Suppressor macrophage treated with lipopolysaccharide for 1 hour (primary cell): Measurements from ENCODE around the gene IFITM2.
A peak's percentile ranks its signal among the peaks of the same experiment; 100 is the strongest.
"Not testable (repeated sequence)": the region's sequence is repeated elsewhere in the genome, so short reads cannot be mapped to it uniquely, and the experiment has no call there.

Source experiments
- DNase-seq, 3 donors: peaks; one replicate each; pipeline ENCODE4 v3.0.0-alpha.2; 2020 to 2022

Gene IFITM2

GRCh38 chr11:281486-282161, 26.0 kb upstream of the IFITM2 start:
- DNase-seq = no peak

- DNase-seq = no peak
Observed at GRCh38 chr11:282171-282570, 25.4 kb upstream of the IFITM2 start.

GRCh38 chr11:282630-283360, 24.8 kb upstream of the IFITM2 start:
- DNase-seq = no peak

GRCh38 chr11:283405-284104, 24.1 kb upstream of the IFITM2 start:
- no peak for DNase-seq

- DNase-seq = no peak
Observed at GRCh38 chr11:284105-285020, 23.3 kb upstream of the IFITM2 start.

DNA sequence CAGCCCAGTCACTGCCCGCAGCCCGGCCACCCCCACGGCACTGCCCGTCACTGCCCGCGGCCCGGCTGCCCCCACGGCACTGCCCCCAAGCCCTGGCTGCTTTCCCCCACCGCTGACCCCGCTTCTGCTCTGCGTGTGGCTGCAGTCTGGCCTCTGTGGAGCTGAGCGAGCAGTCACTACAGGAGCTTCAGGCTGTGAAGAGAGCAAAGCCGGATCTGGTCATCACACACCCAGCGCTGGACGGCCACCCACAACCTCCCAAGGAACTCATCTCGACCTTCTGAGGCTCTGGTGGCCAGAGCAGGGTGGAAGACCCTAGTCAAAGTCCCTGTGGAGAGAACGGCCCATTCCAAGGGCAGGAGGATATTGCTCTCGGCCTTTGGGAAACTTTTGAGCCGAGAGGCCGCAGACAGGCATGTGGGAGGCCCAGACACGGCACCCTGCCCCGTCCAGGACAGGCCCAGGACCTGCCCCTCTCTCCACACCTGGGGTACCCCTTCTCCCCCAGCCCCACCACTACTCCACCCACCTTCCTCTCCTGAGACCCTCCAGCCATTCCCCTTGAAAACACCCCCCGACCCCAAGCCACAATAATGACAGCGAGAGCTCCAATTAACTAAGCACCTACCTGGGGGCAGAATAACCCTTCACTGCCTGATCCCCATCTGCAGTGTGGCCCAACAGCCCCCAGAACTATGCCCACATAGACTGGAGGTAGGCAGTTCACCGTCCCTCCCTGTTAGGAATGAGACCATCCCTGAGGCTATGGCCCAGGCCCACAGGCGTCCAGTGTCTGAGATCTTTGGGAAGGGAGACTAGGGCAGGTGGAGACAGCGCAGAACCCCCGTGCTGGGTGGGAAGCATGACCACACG, 22.4 kb upstream of the IFITM2 start:
- DNase-seq = no peak

DNA sequence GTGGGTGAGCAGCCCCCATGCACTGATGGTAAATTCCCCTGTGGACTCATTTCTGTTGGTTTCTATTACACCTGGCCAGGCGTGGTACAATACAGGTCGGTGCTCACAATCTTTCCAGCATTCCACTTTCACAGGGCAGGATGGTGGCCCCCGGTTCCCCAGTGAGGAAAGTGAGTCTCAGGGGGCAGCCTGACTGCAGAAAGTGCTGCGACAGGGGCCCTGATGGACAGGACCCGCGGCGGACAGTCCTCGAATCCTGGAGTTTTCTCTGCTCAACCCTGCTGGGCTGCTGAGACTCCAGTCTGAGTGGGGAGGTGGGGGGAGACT, 21.8 kb upstream of the IFITM2 start:
- no peak for DNase-seq

- not testable (repeated sequence) for DNase-seq
Observed at GRCh38 chr11:286977-287820, 20.4 kb upstream of the IFITM2 start.

- DNase-seq = no peak
Observed at GRCh38 chr11:287821-288477, 19.7 kb upstream of the IFITM2 start.

DNA sequence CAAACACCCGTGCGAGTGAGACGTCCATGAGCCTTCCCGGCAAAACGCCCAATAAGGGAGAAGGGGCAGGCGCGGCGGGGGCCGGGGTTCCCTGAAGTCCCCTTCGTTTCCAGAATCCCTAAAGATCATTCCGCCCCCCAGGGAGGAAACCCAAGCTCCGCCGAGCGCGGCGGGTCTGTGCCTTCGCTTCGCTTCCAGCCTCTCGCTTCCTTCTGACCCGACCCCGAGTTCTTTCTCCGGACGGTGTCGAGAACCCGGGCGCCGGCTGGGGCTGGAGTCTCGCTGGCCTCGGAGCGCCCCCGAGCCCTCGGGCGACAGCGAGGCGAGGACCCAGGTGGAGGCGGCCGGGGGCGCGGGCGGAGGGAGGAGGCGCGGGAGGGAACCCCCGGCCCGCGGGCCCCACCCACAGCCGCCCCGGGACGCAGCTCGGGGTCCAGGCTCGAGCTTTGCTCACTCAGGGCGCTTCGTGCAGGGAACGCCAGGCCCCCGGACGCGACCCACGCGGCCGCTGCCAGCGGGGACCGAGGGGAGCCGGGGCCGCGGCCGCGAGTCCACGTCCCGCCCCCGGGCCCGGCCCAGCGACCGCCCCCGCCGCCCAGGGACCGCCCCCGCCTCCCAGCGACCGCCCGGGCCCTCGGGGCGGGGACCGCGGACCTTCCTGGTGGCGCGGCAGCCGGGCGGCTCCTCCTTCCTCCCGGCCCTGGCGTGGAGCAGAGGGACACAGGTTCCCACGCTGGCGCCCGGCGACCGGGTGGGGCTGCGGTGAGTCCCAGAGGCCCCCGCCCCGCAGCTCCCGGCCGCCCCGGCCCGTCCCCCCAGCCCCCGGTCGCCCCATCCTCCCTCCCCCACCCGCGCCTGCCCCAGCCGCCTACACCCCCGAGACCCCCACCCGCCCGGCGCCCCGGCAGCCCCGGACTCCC, 18.9 kb upstream of the IFITM2 start, which contains the start of gene PGGHG:
Gene PGGHG (plus strand): TSS at position 649 of the 920 bp plus-strand sequence. CDS start 691 bp downstream, outside the sequence.
- peak; percentile 49 to 86 (median 67) for DNase-seq

GRCh38 chr11:289398-289711, 18.3 kb upstream of the IFITM2 start:
- DNase-seq = no peak

DNA sequence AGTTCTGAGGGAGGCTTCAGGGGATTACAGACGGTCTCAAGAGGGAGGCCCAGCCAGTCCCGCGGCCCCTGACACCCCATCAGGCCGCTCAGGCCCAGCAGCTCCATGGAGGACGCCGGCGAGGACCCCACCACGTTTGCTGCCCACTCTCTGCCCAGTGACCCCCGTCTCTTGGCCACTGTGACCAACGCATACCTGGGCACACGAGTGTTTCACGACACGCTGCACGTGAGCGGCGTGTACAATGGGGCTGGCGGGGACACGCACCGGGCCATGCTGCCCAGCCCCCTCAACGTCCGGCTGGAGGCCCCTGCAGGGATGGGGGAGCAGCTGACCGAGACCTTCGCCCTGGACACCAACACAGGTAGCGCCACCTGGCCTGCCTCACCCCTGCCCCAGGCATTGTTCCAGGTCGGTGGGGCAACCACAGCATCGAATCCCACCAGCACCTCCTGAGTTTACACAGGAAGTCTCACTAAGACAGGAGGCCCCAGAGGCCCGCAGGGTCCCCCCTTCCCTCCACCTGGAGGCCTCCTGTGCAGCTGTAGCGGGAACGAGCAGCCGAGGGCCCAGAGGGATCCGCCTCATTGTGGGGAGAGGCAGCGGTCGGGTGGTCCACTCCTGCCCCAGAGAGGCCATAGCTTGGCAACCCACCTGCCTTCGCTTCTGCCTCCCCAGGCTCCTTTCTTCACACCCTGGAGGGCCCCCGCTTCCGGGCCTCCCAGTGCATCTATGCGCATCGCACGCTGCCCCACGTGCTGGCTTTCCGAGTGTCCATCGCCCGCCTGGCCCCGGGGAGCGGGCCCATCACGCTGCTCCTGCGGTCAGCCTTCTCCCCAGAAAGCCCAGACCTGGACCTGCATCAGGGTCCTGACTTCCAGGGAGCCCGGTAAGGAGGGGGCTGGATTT, 17.6 kb upstream of the IFITM2 start:
- DNase-seq = no peak

DNA sequence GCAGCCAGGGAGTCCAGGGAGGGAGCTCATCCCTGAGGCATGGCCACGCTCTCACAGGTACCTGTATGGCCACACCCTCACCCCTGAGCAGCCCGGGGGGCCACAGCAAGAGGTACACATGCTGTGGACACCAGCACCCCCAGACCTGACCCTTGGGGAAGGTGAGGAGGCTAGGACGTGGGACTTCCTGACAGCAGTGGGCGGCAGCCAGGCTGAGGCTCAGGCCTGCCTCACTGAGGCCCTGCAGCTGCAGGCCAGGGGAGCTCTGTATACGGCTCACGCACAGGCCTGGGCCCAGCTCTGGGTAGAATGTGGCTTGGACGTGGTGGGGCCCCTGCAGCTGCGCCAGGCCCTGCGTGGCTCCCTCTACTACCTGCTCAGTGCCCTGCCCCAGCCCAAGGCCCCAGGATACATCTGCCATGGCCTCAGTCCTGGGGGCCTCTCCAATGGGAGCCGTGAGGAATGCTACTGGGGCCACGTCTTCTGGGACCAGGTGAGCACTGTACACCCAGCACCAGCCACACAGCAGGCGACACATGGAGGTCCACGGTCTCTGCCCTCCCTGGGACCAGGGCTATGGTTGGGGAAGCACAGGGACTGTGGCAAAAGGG, 16.9 kb upstream of the IFITM2 start:
- no peak for DNase-seq

DNA sequence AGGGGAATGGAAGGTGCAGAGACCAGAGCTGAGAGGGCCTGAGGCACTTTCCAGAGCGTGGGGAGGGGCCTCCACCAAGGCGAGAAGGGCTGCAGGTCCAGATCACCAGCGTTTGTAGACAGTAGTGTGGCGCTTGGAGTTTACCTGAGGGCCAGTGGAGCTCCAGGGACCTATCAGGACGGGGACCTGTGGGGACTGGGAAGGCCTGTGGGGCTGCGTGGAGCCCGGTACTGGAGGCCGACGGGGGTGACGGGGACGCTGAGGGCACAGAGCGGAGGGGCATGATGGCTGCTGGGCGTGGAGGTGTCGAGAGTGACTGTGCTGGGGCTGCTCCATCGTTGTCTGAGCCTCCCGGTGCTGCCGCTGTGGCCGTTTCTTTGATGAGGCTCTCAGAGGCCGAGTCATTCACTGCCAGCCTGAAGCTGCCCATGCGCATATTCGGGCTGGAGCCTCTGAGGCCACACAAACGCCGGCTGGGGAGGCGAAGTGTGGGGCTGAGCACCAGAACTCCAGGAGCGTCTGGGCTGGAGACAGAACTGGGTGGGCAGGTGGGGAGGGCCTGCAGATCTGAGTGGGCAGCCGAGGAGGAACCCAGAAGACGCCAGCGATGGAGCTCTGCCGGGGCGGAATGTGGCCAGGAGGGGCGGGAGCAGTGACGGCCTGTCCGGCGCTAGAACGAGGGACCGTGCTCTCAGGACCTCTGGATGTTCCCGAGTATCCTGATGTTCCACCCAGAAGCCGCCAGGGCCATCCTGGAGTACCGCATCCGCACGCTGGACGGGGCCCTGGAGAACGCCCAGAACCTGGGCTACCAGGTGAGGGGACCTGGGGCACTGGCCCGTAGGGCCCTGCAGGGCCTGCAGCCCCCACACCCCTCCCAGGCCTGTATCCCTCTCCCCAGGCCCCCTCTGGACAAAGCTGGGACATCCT, 16.1 kb upstream of the IFITM2 start:
- DNase-seq = no peak

GRCh38 chr11:292211-293121, 15.2 kb upstream of the IFITM2 start:
- no peak for DNase-seq
